IMR-90 (cell line): ENCODE measurements around the gene TMEM184B. TPM values are rescaled to one million over a fixed set of nuclear protein-coding genes. Genes with fewer than 3 reads are reported as not detected.

ENCODE experiments used
- ATAC-seq: fragments of 200-7000 bp; cut with Tn5 transposase; 2 replicates; pipeline ENCODE4 v1.9.1; 2020; ENCODE audit warnings: low read depth, mild to moderate bottlenecking, moderate library complexity
- BruUV-seq: library from RNA; stranded (reverse); fragments of 400-500 nt; replicated peaks from 2 replicates; lab custom pipeline; 2021; lab: Mats Ljungman, UMichigan
- CTCF ChIA-PET: fragments of 300-600 bp; formaldehyde crosslinking; extraction: SDS; loops from one replicate; lab custom pipeline; 2021; ENCODE audit warnings: antibody characterized with exemption; lab: Yijun Ruan, JAX
- POLR2A ChIA-PET: fragments of 300-600 bp; sonication (Branson Sonifier 250); formaldehyde crosslinking; loops from one replicate; lab custom pipeline; 2022; ENCODE audit warnings: antibody characterized with exemption; ENCODE audit not compliant: unreplicated experiment; lab: Charles Lee
- DNase-seq: peaks from one replicate; pipeline ENCODE4 v3.0.0; 2013
- H2AFZ ChIP-seq: replicated peaks from 2 replicates; pipeline ENCODE3; 2013; ENCODE audit warnings: low read length, mild to moderate bottlenecking; ENCODE audit not compliant: poor library complexity
- H2AK5ac ChIP-seq: 2 replicates; pipeline ENCODE4 v1.6.1; 2013; ENCODE audit warnings: low read depth, low read length, inconsistent platforms
- H2AK9ac ChIP-seq: replicated peaks from 2 replicates; pipeline ENCODE3; 2013; ENCODE audit warnings: mild to moderate bottlenecking, low read depth, low read length, moderate library complexity; ENCODE audit not compliant: poor library complexity
- H2BK120ac ChIP-seq: 2 replicates; pipeline ENCODE4 v1.6.1; 2013; ENCODE audit warnings: low read depth, low read length, inconsistent platforms
- H2BK15ac ChIP-seq: 3 replicates; pipeline ENCODE4 v1.6.1; 2013; ENCODE audit warnings: low read depth, low read length, inconsistent platforms
- H2BK20ac ChIP-seq: 2 replicates; pipeline ENCODE4 v1.6.1; 2013; ENCODE audit warnings: low read depth, mild to moderate bottlenecking, inconsistent platforms, low read length, moderate library complexity
- H2BK5ac ChIP-seq: 2 replicates; pipeline ENCODE4 v1.6.1; 2013; ENCODE audit warnings: mild to moderate bottlenecking, low read depth, low read length, inconsistent platforms; ENCODE audit not compliant: poor library complexity, severe bottlenecking
- H3K14ac ChIP-seq: replicated peaks from 2 replicates; pipeline ENCODE4 v1.6.1; 2013; ENCODE audit warnings: low read depth, low read length, inconsistent platforms
- H3K18ac ChIP-seq: 2 replicates; pipeline ENCODE4 v1.6.1; 2013; ENCODE audit warnings: low read depth, low read length, control low read depth
- H3K23ac ChIP-seq: 2 replicates; pipeline ENCODE4 v1.6.1; 2013; ENCODE audit warnings: low read depth, low read length, inconsistent platforms
- H3K27ac ChIP-seq: 2 replicates; pipeline ENCODE4 v1.5.1; 2013; ENCODE audit warnings: mild to moderate bottlenecking, control low read depth, low read length; ENCODE audit not compliant: insufficient read depth
- H3K27me3 ChIP-seq: 2 replicates; pipeline ENCODE4 v1.6.1; 2013; ENCODE audit warnings: low read length; ENCODE audit not compliant: control insufficient read depth, insufficient read depth
- H3K36me3 ChIP-seq: 2 replicates; pipeline ENCODE4 v1.6.1; 2013; ENCODE audit warnings: low read length, mixed read lengths; ENCODE audit not compliant: control insufficient read depth, insufficient read depth
- H3K4ac ChIP-seq: 2 replicates; pipeline ENCODE4 v1.6.1; 2013; ENCODE audit warnings: low read depth, low read length, inconsistent platforms
- H3K4me1 ChIP-seq: 2 replicates; pipeline ENCODE4 v1.6.1; 2013; ENCODE audit warnings: low read length, mixed read lengths; ENCODE audit not compliant: control insufficient read depth, insufficient read depth
- H3K4me2 ChIP-seq: 2 replicates; pipeline ENCODE4 v1.6.1; 2013; ENCODE audit warnings: low read depth, mild to moderate bottlenecking, control low read depth, low read length, moderate library complexity
- H3K4me3 ChIP-seq: 2 replicates; pipeline ENCODE4 v1.5.1; 2013; ENCODE audit warnings: low read depth, mild to moderate bottlenecking, control low read depth, low read length, moderate library complexity; ENCODE audit not compliant: insufficient read depth
- H3K56ac ChIP-seq: 2 replicates; pipeline ENCODE4 v1.6.1; 2013; ENCODE audit warnings: low read length, inconsistent platforms; ENCODE audit not compliant: insufficient read depth; ENCODE audit errors: extremely low read depth
- H3K79me1 ChIP-seq, 2 experiments: 2 replicates each; pipeline ENCODE4 v1.6.1; 2013; ENCODE audit warnings: low read length in 2 of 2, inconsistent platforms in 1 of 2, low read depth in 1 of 2
- H3K9ac ChIP-seq: 2 replicates; pipeline ENCODE4 v1.6.1; 2013; ENCODE audit warnings: low read depth, low read length, control low read depth
- H3K9me1 ChIP-seq: 2 replicates; pipeline ENCODE4 v1.6.1; 2013; ENCODE audit warnings: low read length, inconsistent platforms; ENCODE audit not compliant: insufficient read depth
- H3K9me3 ChIP-seq: 2 replicates; pipeline ENCODE4 v1.6.1; 2013; ENCODE audit warnings: low read length; ENCODE audit not compliant: control insufficient read depth, insufficient read depth
- H4K20me1 ChIP-seq: 2 replicates; pipeline ENCODE4 v1.6.1; 2013; ENCODE audit warnings: low read length, inconsistent platforms; ENCODE audit not compliant: insufficient read depth
- H4K5ac ChIP-seq: 2 replicates; pipeline ENCODE4 v1.6.1; 2013; ENCODE audit warnings: mild to moderate bottlenecking, low read depth, low read length, control low read depth
- H4K8ac ChIP-seq, 2 experiments: 2 replicates each; pipeline ENCODE4 v1.6.1; 2013; ENCODE audit warnings: low read depth in 2 of 2, low read length in 2 of 2, control low read depth in 1 of 2, inconsistent platforms in 1 of 2
- H4K91ac ChIP-seq: 2 replicates; pipeline ENCODE4 v1.6.1; 2013; ENCODE audit warnings: low read depth, low read length, inconsistent platforms; ENCODE audit not compliant: insufficient read depth
- BHLHE40 ChIP-seq: fragments of 150-350 bp; IDR thresholded peaks from 2 replicates; pipeline ENCODE4 v1.6.1; 2016; ENCODE audit warnings: mild to moderate bottlenecking, low read depth, low read length
- CEBPB ChIP-seq: IDR thresholded peaks from 2 replicates; pipeline ENCODE4 v1.6.1; 2012; ENCODE audit warnings: low read depth, low read length, improper control_type of control experiment
- CHD1 ChIP-seq: IDR thresholded peaks from 2 replicates; pipeline ENCODE4 v1.6.1; 2012; ENCODE audit warnings: low read depth, low read length, improper control_type of control experiment
- FOS ChIP-seq: fragments of 150-350 bp; IDR thresholded peaks from 2 replicates; pipeline ENCODE4 v1.6.1; 2016; ENCODE audit warnings: low read depth, low read length
- MAFK ChIP-seq: IDR thresholded peaks from 2 replicates; pipeline ENCODE4 v1.6.1; 2012; ENCODE audit warnings: low read depth, low read length, improper control_type of control experiment
- MAZ ChIP-seq: IDR thresholded peaks from 2 replicates; pipeline ENCODE4 v1.6.1; 2012; ENCODE audit warnings: low read depth, mild to moderate bottlenecking, low read length, improper control_type of control experiment, moderate library complexity, borderline replicate concordance
- MXI1 ChIP-seq: IDR thresholded peaks from 2 replicates; pipeline ENCODE4 v1.6.1; 2012; ENCODE audit warnings: low read depth, mild to moderate bottlenecking, low read length, moderate library complexity, borderline replicate concordance
- NFE2L2 ChIP-seq: fragments of 150-350 bp; IDR thresholded peaks from 2 replicates; pipeline ENCODE4 v1.6.1; 2016; ENCODE audit warnings: low read depth, mild to moderate bottlenecking, low read length
- POLR2A ChIP-seq: IDR thresholded peaks from 2 replicates; pipeline ENCODE4 v1.6.1; 2012; ENCODE audit warnings: mild to moderate bottlenecking, low read depth, low read length
- RAD21 ChIP-seq: IDR thresholded peaks from 2 replicates; pipeline ENCODE4 v1.6.1; 2012; ENCODE audit warnings: low read length, improper control_type of control experiment
- RCOR1 ChIP-seq: IDR thresholded peaks from 2 replicates; pipeline ENCODE4 v1.6.1; 2012; ENCODE audit warnings: mild to moderate bottlenecking, low read length, improper control_type of control experiment; ENCODE audit not compliant: insufficient replicate concordance
- RFX5 ChIP-seq: IDR thresholded peaks from 2 replicates; pipeline ENCODE4 v1.8.0; 2012; ENCODE audit warnings: low read depth, mild to moderate bottlenecking, low read length, moderate library complexity
- SMC3 ChIP-seq: fragments of 150-350 bp; IDR thresholded peaks from 2 replicates; pipeline ENCODE4 v1.6.1; 2016; ENCODE audit warnings: low read depth, mild to moderate bottlenecking, antibody characterized with exemption, low read length, moderate library complexity
- WGBS, 2 experiments: methylation state at CpG; one replicate each; pipeline versions ENCODE4 v1.1.5 to v1.1.7; 2013; ENCODE audit warnings: missing lambda C conversion rate in 2 of 2; ENCODE audit not compliant: insufficient read length in 1 of 2; ENCODE audit errors: extremely low coverage in 2 of 2; 5-methylcytosine and 5-hydroxymethylcytosine counted together
- dilution Hi-C: fragments of 300-500 bp; cut with HindIII; formaldehyde crosslinking; loops from one replicate; pipeline ENCODE4 v1.14.3; 2018; ENCODE audit warnings: low sequenced_read_pairs; ENCODE audit not compliant: unreplicated experiment
- in situ Hi-C: fragments of 300-500 bp; cut with MboI; formaldehyde crosslinking; loops from 3 replicates; pipeline ENCODE4 v1.14.3; 2019; ENCODE audit warnings: low sequenced_read_pairs, inconsistent platforms, mixed read lengths
- intact Hi-C: fragments of 100-400 bp; cut with micrococcal nuclease; formaldehyde crosslinking; loops from 2 replicates; pipeline ENCODE4 v1.10.0; 2022
- polyA plus RNA-seq, 3 experiments: library from polyadenylated mRNA; depleted of rRNA; stranded (reverse); fragments of >200 nt; gene quantifications; 2 replicates each; pipeline ENCODE4 v1.2.3, GENCODE V29; 2012; ENCODE audit warnings: low replicate concordance in 1 of 3
- total RNA-seq: library from RNA; depleted of rRNA; stranded (reverse); fragments of >200 nt; gene quantifications from 2 replicates; pipeline ENCODE4 v1.2.3, GENCODE V29; 2012
- TF ChIP-seq, protein P1 (sequence below): conservative IDR thresholded peaks from 2 replicates; pipeline ENCODE4 v1.5.1; 2012; ENCODE audit warnings: mild to moderate bottlenecking, low read depth, low read length, improper control_type of control experiment
- TF ChIP-seq, protein P2 (sequence below): fragments of 150-350 bp; IDR thresholded peaks from 2 replicates; pipeline ENCODE4 v1.6.1; 2016; ENCODE audit warnings: low read depth, mild to moderate bottlenecking, low read length, moderate library complexity, borderline replicate concordance
- TF ChIP-seq, protein P3 (sequence below): fragments of 150-350 bp; IDR thresholded peaks from 2 replicates; pipeline ENCODE4 v1.6.1; 2017; ENCODE audit warnings: mild to moderate bottlenecking, antibody characterized with exemption, low read length, low read depth

The TMEM184B gene
- total and polyA plus RNA-seq, 2 of the 4 experiments (the other 2 are of a cell fraction), result 9.1 to 81.1 TPM

DNA sequence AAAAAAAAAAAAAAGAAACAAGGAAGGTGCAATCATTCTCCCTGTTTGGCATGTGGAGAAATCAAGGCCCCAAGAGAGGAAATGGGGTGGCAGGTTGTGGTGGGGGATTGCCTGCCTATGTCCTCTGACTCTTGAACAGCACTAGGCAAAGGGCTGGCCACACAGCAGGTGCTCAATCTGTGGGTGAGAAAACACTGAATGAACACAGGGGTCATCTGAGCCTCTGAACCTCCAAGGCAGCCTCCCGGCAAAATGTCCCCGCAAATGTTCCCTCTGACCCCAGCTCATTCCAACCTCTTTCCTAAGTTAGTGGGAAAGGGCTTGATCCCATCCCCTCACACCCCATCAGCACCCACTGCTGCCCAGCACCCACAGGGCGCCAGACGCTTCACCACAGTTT, 95.8 kb downstream of the TMEM184B start:
- ChIA-PET CTCF (no interaction called here), POLR2A (no interaction called here)
- H3K9ac ChIP-seq, result no peak overlapping the region
- dilution Hi-C loops (no loop called here), intact Hi-C loops (no loop called here), in situ Hi-C loops (no loop called here)
- H2BK15ac ChIP-seq, result peak overlapping the region; percentile 99; the same call in 2 of the 3 replicates
- H2AFZ ChIP-seq, result no peak overlapping the region
- peaks cover 39% of the 10 kb centered on the region for H3K9me1 ChIP-seq
- no peaks in the 10 kb centered on the region for H3K27me3 ChIP-seq
- no peak overlapping the region for H3K18ac ChIP-seq
- peak overlapping the region; percentile 47 for H3K27ac ChIP-seq
- H2AK9ac ChIP-seq, result peak overlapping the region; percentile 49
- no CpG with 5 or more reads among the region's 4 CpGs for WGBS, 2 experiments
- no peak overlapping the region for H3K56ac ChIP-seq
- H2BK120ac ChIP-seq, result peak overlapping the region; percentile 95
- H3K9me3 ChIP-seq, result no peaks in the 10 kb centered on the region
- no peak overlapping the region for H3K4me2 ChIP-seq
- no peaks in the 10 kb centered on the region for H3K36me3 ChIP-seq
- H3K14ac ChIP-seq, result peak overlapping the region; percentile 86
- peak overlapping the region; percentile 36 for H4K5ac ChIP-seq
- H4K8ac ChIP-seq, result peak overlapping the region in 1 of 2 experiments; percentile 65; a peak in 2 of 4 replicates
- no peak overlapping the region for H3K4me3 ChIP-seq
- DNase-seq, result no peak
- peak overlapping the region; percentile 83 for H4K91ac ChIP-seq
- peaks cover 39% of the 10 kb centered on the region for H3K4me1 ChIP-seq
- H2BK5ac ChIP-seq, result peak overlapping the region; percentile 26
- H4K20me1 ChIP-seq, result no peaks in the 10 kb centered on the region; the same call in 1 of the 2 replicates
- ATAC-seq, result no peak
- TF ChIP-seq MAFK, result no peak
- TF ChIP-seq POLR2A, result no peak
- TF ChIP-seq, protein P1, sequence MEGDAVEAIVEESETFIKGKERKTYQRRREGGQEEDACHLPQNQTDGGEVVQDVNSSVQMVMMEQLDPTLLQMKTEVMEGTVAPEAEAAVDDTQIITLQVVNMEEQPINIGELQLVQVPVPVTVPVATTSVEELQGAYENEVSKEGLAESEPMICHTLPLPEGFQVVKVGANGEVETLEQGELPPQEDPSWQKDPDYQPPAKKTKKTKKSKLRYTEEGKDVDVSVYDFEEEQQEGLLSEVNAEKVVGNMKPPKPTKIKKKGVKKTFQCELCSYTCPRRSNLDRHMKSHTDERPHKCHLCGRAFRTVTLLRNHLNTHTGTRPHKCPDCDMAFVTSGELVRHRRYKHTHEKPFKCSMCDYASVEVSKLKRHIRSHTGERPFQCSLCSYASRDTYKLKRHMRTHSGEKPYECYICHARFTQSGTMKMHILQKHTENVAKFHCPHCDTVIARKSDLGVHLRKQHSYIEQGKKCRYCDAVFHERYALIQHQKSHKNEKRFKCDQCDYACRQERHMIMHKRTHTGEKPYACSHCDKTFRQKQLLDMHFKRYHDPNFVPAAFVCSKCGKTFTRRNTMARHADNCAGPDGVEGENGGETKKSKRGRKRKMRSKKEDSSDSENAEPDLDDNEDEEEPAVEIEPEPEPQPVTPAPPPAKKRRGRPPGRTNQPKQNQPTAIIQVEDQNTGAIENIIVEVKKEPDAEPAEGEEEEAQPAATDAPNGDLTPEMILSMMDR, result no peak
- no peak for TF ChIP-seq FOS
- TF ChIP-seq BHLHE40, result no peak
- no peak for TF ChIP-seq MXI1
- TF ChIP-seq RAD21, result no peak
- no peak for TF ChIP-seq MAZ
- TF ChIP-seq, protein P2, sequence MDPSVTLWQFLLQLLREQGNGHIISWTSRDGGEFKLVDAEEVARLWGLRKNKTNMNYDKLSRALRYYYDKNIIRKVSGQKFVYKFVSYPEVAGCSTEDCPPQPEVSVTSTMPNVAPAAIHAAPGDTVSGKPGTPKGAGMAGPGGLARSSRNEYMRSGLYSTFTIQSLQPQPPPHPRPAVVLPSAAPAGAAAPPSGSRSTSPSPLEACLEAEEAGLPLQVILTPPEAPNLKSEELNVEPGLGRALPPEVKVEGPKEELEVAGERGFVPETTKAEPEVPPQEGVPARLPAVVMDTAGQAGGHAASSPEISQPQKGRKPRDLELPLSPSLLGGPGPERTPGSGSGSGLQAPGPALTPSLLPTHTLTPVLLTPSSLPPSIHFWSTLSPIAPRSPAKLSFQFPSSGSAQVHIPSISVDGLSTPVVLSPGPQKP, result no peak
- no peak for TF ChIP-seq SMC3
- no peak for TF ChIP-seq CEBPB
- TF ChIP-seq, protein P3, sequence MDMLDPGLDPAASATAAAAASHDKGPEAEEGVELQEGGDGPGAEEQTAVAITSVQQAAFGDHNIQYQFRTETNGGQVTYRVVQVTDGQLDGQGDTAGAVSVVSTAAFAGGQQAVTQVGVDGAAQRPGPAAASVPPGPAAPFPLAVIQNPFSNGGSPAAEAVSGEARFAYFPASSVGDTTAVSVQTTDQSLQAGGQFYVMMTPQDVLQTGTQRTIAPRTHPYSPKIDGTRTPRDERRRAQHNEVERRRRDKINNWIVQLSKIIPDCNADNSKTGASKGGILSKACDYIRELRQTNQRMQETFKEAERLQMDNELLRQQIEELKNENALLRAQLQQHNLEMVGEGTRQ, result no peak
- TF ChIP-seq RCOR1, result no peak
- TF ChIP-seq CHD1, result no peak
- no peak for TF ChIP-seq RFX5
- no peak for TF ChIP-seq NFE2L2
- BruUV-seq, result no TSS peak
- H3K4ac ChIP-seq, result peak overlapping the region; percentile 99
- peak overlapping the region; percentile 96; the same call in 1 of the 2 replicates for H2AK5ac ChIP-seq
- peak overlapping the region; percentile 46; the same call in 1 of the 2 replicates for H3K23ac ChIP-seq
- peak overlapping the region; percentile 92 for H2BK20ac ChIP-seq
- peaks cover 4 to 39% of the 10 kb centered on the region in 2 experiments; a peak in 3 of 4 replicates for H3K79me1 ChIP-seq
